ENCODE data around the gene ACADS.

The ACADS gene

GRCh38 chr12:120757226-120757742 is 31.7 kb downstream of the ACADS start:
- no peak for DNase-seq (ENCODE audit: low read depth in 2 of 2)

- DNase-seq (ENCODE audit: low read depth in 2 of 2): no peak
Measured at GRCh38 chr12:120757949-120758348, 32.3 kb downstream of the ACADS start.

GRCh38 chr12:120758798-120759590 is 33.4 kb downstream of the ACADS start:
- no peak for DNase-seq (ENCODE audit: low read depth in 2 of 2)

- DNase-seq (ENCODE audit: low read depth in 2 of 2): no peak
Measured at GRCh38 chr12:120759591-120760348, 34.1 kb downstream of the ACADS start.

GRCh38 chr12:120760349-120761254 is 35.0 kb downstream of the ACADS start:
- DNase-seq (ENCODE audit: low read depth in 2 of 2): no peak

GRCh38 chr12:120761519-120761934 is 35.9 kb downstream of the ACADS start:
- no peak for DNase-seq (ENCODE audit: low read depth in 2 of 2)

GRCh38 chr12:120762086-120762485 is 36.5 kb downstream of the ACADS start:
- no peak for DNase-seq (ENCODE audit: low read depth in 2 of 2)

- no peak for DNase-seq (ENCODE audit: low read depth in 2 of 2)
Measured at GRCh38 chr12:120763250-120763649, 37.6 kb downstream of the ACADS start.

GRCh38 chr12:120764816-120765215 is 39.2 kb downstream of the ACADS start:
- DNase-seq (ENCODE audit: low read depth in 2 of 2): no peak

GRCh38 chr12:120766566-120766965 is 40.9 kb downstream of the ACADS start:
- DNase-seq (ENCODE audit: low read depth in 2 of 2): no peak

GRCh38 chr12:120767071-120768024 is 41.7 kb downstream of the ACADS start:
- no peak for DNase-seq (ENCODE audit: low read depth in 2 of 2)

GRCh38 chr12:120771097-120771496 is 45.5 kb downstream of the ACADS start:
- no peak for DNase-seq (ENCODE audit: low read depth in 2 of 2)

GRCh38 chr12:120774169-120774916 is 48.7 kb downstream of the ACADS start:
- no peak for DNase-seq (ENCODE audit: low read depth in 2 of 2)

GRCh38 chr12:120775862-120776552 is 50.4 kb downstream of the ACADS start:
- no peak for DNase-seq (ENCODE audit: low read depth in 2 of 2)

GRCh38 chr12:120783197-120783596 is 57.6 kb downstream of the ACADS start:
- DNase-seq (ENCODE audit: low read depth in 2 of 2): no peak

GRCh38 chr12:120784804-120785203 is 59.2 kb downstream of the ACADS start:
- no peak for DNase-seq (ENCODE audit: low read depth in 2 of 2)

GRCh38 chr12:120787889-120788288 is 62.3 kb downstream of the ACADS start:
- DNase-seq (ENCODE audit: low read depth in 2 of 2): no peak
